K562 (cell line): ENCODE results near the gene CAST.

ENCODE experiments used
- CEBPB ChIP-seq: fragments of 450-650 bp; IDR thresholded peaks from 2 replicates; pipeline ENCODE4 v1.6.1; 2016; ENCODE audit warnings: missing genetic modification characterization, missing compliant biosample characterization
- ZNF780A ChIP-seq: fragments of 250-450 bp; sonication (Bioruptor Pico); IDR thresholded peaks from 2 replicates; pipeline ENCODE4 v1.5.0; 2021; ENCODE audit warnings: mild to moderate bottlenecking

DNA sequence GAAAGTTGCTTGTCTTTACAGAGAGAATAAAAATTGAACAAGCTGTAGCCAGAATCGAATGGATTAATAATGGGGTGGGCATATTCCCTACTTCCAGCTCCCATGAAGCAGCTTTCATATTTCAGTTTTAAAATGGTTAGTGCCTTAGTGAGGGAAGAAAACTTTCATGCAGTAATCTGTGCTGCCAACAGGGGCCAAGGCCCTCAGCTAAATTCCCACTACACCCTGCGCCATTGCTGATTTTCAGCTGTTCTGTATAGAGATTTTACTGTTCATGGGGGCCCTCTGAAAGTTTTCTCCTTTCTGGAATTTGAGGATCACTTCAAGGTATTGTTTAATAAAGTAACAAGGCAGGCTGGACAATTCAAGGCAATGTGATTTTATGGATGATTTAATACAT lies 58.2 kb downstream of the CAST start:
- TF ChIP-seq CEBPB (tag) (no peak), ZNF780A (CRISPR knock-in tag) (no peak)
